GM23338 (cell line): ENCODE measurements around the gene OASL. TPM values are rescaled to one million over a fixed set of nuclear protein-coding genes. Genes with fewer than 3 reads are reported as not detected.
A peak's percentile ranks its signal among the peaks of the same experiment; 100 is the strongest.

Source experiments
- ATAC-seq: fragments of 200-7000 bp; cut with Tn5 transposase; 3 replicates; pipeline ENCODE4 v1.9.1; 2020
- DNase-seq: peaks from one replicate; pipeline ENCODE4 v3.0.0-alpha.2; 2015; ENCODE audit warnings: low spot score
- H2AFZ ChIP-seq: fragments of 200-600 bp; sonication (generic); 2 replicates; pipeline ENCODE4 v1.8.0; 2016; ENCODE audit warnings: antibody characterized with exemption, mild to moderate bottlenecking, moderate library complexity
- H3F3A ChIP-seq: fragments of 200-600 bp; sonication (generic); replicated peaks from 2 replicates; pipeline ENCODE4 v1.8.0; 2017; ENCODE audit warnings: antibody characterized with exemption, mixed run types, low read depth
- H3K27ac ChIP-seq: fragments of 200-600 bp; sonication (generic); 2 replicates; pipeline ENCODE4 v1.6.1; 2016; ENCODE audit warnings: low read depth
- H3K27me3 ChIP-seq: fragments of 200-600 bp; sonication (generic); 2 replicates; pipeline ENCODE4 v1.8.0; 2016; ENCODE audit warnings: mild to moderate bottlenecking, mixed run types, moderate library complexity; ENCODE audit not compliant: insufficient read depth
- H3K36me3 ChIP-seq: fragments of 200-600 bp; sonication (generic); 2 replicates; pipeline ENCODE4 v1.8.0; 2016; ENCODE audit warnings: mild to moderate bottlenecking; ENCODE audit not compliant: insufficient read depth
- H3K4me1 ChIP-seq: fragments of 200-600 bp; sonication (generic); 2 replicates; pipeline ENCODE4 v1.8.0; 2016; ENCODE audit warnings: mild to moderate bottlenecking, moderate library complexity; ENCODE audit not compliant: insufficient read depth
- H3K4me2 ChIP-seq: fragments of 200-600 bp; sonication (generic); 2 replicates; pipeline ENCODE4 v1.7.1; 2017; ENCODE audit warnings: mixed run types
- H3K4me3 ChIP-seq: fragments of 200-600 bp; sonication (generic); 2 replicates; pipeline ENCODE4 v1.6.1; 2016; ENCODE audit warnings: mixed run types
- H3K79me2 ChIP-seq: fragments of 200-600 bp; sonication (generic); replicated peaks from 2 replicates; pipeline ENCODE4 v1.8.0; 2017; ENCODE audit warnings: mild to moderate bottlenecking; ENCODE audit not compliant: insufficient read depth
- H3K9me2 ChIP-seq: fragments of 200-600 bp; sonication (generic); 2 replicates; pipeline ENCODE4 v1.8.0; 2017; ENCODE audit not compliant: insufficient read depth
- H4K20me1 ChIP-seq: fragments of 200-600 bp; sonication (generic); replicated peaks from 2 replicates; pipeline ENCODE4 v1.8.0; 2017; ENCODE audit warnings: mild to moderate bottlenecking; ENCODE audit not compliant: insufficient read depth
- H3K27ac Mint-ChIP-seq: 2 replicates; pipeline ENCODE4 v1.8.0; 2020; ENCODE audit warnings: inconsistent platforms, mild to moderate bottlenecking, moderate library complexity, mixed read lengths
- H3K27me3 Mint-ChIP-seq: 3 replicates; pipeline ENCODE4 v1.8.0; 2022; ENCODE audit warnings: low read depth, mild to moderate bottlenecking, moderate library complexity, mixed read lengths, inconsistent platforms; ENCODE audit not compliant: insufficient read depth, poor library complexity
- H3K36me3 Mint-ChIP-seq: 3 replicates; pipeline ENCODE4 v1.8.0; 2021; ENCODE audit warnings: low read depth, mild to moderate bottlenecking, inconsistent platforms, moderate library complexity, mixed read lengths
- H3K4me1 Mint-ChIP-seq: 3 replicates; pipeline ENCODE4 v1.8.0; 2020; ENCODE audit warnings: mild to moderate bottlenecking, inconsistent platforms, mixed read lengths
- H3K4me3 Mint-ChIP-seq: 3 replicates; pipeline ENCODE4 v1.8.0; 2021; ENCODE audit warnings: moderate library complexity, mild to moderate bottlenecking, inconsistent platforms, mixed read lengths
- H3K9me3 Mint-ChIP-seq: 3 replicates; pipeline ENCODE4 v1.8.0; 2020; ENCODE audit warnings: moderate library complexity, mild to moderate bottlenecking, inconsistent platforms, mixed read lengths
- CREB1 ChIP-seq: fragments of 250-450 bp; sonication (Bioruptor Pico); IDR thresholded peaks from 2 replicates; pipeline ENCODE4 v1.5.0; 2020; ENCODE audit warnings: low read depth, mild to moderate bottlenecking, moderate library complexity
- EZH2phosphoT487 ChIP-seq: fragments of 200-600 bp; sonication (generic); IDR thresholded peaks from one replicate; pipeline ENCODE4 v1.8.1; 2018; ENCODE audit warnings: antibody characterized with exemption; ENCODE audit not compliant: unreplicated experiment
- JUNB ChIP-seq: IDR thresholded peaks from one replicate; pipeline ENCODE4 v1.6.1; 2016; ENCODE audit warnings: antibody characterized with exemption; ENCODE audit not compliant: unreplicated experiment
- POLR2AphosphoS5 ChIP-seq: IDR thresholded peaks from 2 replicates; pipeline ENCODE4 v1.6.1; 2016; ENCODE audit warnings: antibody characterized with exemption, low read depth
- STAT1 ChIP-seq: IDR thresholded peaks from one replicate; pipeline ENCODE4 v1.6.1; 2016; ENCODE audit warnings: antibody characterized with exemption; ENCODE audit not compliant: unreplicated experiment
- ZNF114 ChIP-seq: fragments of 250-450 bp; sonication (Bioruptor Pico); IDR thresholded peaks from 2 replicates; pipeline ENCODE4 v1.5.0; 2020; ENCODE audit warnings: mild to moderate bottlenecking, moderate library complexity
- ZNF331 ChIP-seq: fragments of 250-450 bp; sonication (Bioruptor Pico); IDR thresholded peaks from 2 replicates; pipeline ENCODE4 v1.5.0; 2020; ENCODE audit warnings: low read depth, mild to moderate bottlenecking, moderate library complexity
- ZNF462 ChIP-seq: fragments of 250-450 bp; sonication (Bioruptor Pico); IDR thresholded peaks from 2 replicates; pipeline ENCODE4 v1.5.0; 2020; ENCODE audit warnings: mild to moderate bottlenecking, moderate library complexity
- polyA plus RNA-seq: library from polyadenylated mRNA; unstranded; fragments of >200 nt; fragmentation: Nextera tagmentation; extraction: Ambion mirVana; gene quantifications from 2 replicates; pipeline ENCODE4 v1.2.1, GENCODE V29; 2016
- total RNA-seq: library from RNA; depleted of rRNA; stranded (reverse); fragments of >200 nt; shearing (Covaris generic); gene quantifications from 2 replicates; pipeline ENCODE4 v1.2.3, GENCODE V29; 2014
- TF ChIP-seq, protein P1 (sequence below): IDR thresholded peaks from 2 replicates; pipeline ENCODE4 v1.6.1; 2016; ENCODE audit warnings: antibody characterized with exemption
- TF ChIP-seq, protein P2 (sequence below), 2 experiments: fragments of 200-600 bp in 1 of 2; sonication (generic) in 1 of 2; conservative IDR thresholded peaks; 2 replicates each; pipeline versions ENCODE4 v1.5.1 to v1.6.1; 2016 to 2017; ENCODE audit warnings: antibody characterized with exemption in 2 of 2, low read depth in 2 of 2, mild to moderate bottlenecking in 2 of 2, moderate library complexity in 1 of 2

Gene OASL
- total and polyA plus RNA-seq, 2 experiments from 2014 or later = not detected

DNA sequence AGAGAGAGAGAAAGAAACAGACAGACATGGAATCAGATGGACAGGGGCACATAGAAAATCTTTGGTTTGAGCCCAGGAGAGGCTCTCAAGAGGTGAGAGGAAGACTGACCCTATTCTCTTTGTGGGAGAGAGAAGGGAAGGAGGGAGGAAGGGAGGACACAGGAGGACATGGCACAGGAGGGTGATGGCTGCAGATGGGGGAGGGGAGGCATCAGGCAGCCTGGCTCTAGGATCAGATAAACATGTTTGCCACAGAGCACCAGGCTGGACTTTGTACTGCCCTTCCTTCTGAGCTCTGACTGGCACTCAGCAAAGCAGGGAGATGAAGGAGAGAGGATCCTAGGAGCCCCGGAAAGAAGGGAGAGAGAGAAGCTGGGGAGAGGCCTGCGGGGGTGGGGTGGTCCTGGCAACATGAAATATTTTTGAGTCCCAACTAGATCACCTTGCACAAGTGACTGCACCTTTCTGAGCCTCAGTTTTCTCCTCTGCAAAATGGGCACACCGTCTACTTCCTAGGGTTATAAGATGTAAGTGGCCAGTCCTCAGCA is 54.6 kb downstream of the OASL start (continued):
- TF ChIP-seq, protein P1, sequence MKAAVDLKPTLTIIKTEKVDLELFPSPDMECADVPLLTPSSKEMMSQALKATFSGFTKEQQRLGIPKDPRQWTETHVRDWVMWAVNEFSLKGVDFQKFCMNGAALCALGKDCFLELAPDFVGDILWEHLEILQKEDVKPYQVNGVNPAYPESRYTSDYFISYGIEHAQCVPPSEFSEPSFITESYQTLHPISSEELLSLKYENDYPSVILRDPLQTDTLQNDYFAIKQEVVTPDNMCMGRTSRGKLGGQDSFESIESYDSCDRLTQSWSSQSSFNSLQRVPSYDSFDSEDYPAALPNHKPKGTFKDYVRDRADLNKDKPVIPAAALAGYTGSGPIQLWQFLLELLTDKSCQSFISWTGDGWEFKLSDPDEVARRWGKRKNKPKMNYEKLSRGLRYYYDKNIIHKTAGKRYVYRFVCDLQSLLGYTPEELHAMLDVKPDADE = no peak
- TF ChIP-seq, protein P2, sequence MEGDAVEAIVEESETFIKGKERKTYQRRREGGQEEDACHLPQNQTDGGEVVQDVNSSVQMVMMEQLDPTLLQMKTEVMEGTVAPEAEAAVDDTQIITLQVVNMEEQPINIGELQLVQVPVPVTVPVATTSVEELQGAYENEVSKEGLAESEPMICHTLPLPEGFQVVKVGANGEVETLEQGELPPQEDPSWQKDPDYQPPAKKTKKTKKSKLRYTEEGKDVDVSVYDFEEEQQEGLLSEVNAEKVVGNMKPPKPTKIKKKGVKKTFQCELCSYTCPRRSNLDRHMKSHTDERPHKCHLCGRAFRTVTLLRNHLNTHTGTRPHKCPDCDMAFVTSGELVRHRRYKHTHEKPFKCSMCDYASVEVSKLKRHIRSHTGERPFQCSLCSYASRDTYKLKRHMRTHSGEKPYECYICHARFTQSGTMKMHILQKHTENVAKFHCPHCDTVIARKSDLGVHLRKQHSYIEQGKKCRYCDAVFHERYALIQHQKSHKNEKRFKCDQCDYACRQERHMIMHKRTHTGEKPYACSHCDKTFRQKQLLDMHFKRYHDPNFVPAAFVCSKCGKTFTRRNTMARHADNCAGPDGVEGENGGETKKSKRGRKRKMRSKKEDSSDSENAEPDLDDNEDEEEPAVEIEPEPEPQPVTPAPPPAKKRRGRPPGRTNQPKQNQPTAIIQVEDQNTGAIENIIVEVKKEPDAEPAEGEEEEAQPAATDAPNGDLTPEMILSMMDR (conservative IDR thresholded peaks at IDR 0.05; ENCODE audit: low read depth in 2 of 2) = no peak
- no peak for TF ChIP-seq CREB1 (CRISPR knock-in tag)
- no peak for TF ChIP-seq EZH2phosphoT487
- TF ChIP-seq JUNB = no peak
- TF ChIP-seq POLR2AphosphoS5 = no peak
- no peak for TF ChIP-seq ZNF114 (CRISPR knock-in tag)

GRCh38 chr12:120983759-120984158 is 55.3 kb downstream of the OASL start:
- TF ChIP-seq JUNB (no peak), ZNF331 (CRISPR knock-in tag) (no peak)
- TF ChIP-seq, protein P1 = no peak
- no peaks in the 10 kb centered on the region for H3K9me2 ChIP-seq
- peak overlapping the region; percentile 39; the same call in 1 of the 2 replicates for H2AFZ ChIP-seq
- no peaks in the 10 kb centered on the region for H3K79me2 ChIP-seq
- DNase-seq (no peak), ATAC-seq (no peak)
- no peaks in the 10 kb centered on the region for H3K36me3 ChIP-seq
- Mint-ChIP-seq H3K36me3 (no peaks in the 10 kb centered on the region; the same call in 2 of the 3 replicates), H3K4me3 (no peak overlapping the region), H3K9me3 (no peaks in the 10 kb centered on the region; the same call in 2 of the 3 replicates), H3K4me1 (peaks cover 19% of the 10 kb centered on the region), H3K27ac (peak overlapping the region; percentile 22; the same call in 1 of the 2 replicates), H3K27me3 (peaks cover 1% of the 10 kb centered on the region)
- no peak overlapping the region for H3K4me2 ChIP-seq
- no peaks in the 10 kb centered on the region for H4K20me1 ChIP-seq
- no peaks in the 10 kb centered on the region for H3F3A ChIP-seq
- H3K4me3 ChIP-seq = no peak overlapping the region
- no peaks in the 10 kb centered on the region for H3K27me3 ChIP-seq
- peaks cover 9% of the 10 kb centered on the region; the same call in 1 of the 2 replicates for H3K4me1 ChIP-seq
- no peak overlapping the region for H3K27ac ChIP-seq

- Mint-ChIP-seq H3K36me3 (no peaks in the 10 kb centered on the region; the same call in 2 of the 3 replicates), H3K27ac (no peak overlapping the region), H3K4me3 (no peak overlapping the region), H3K4me1 (peaks cover 19% of the 10 kb centered on the region), H3K9me3 (no peaks in the 10 kb centered on the region; the same call in 2 of the 3 replicates), H3K27me3 (peaks cover 2% of the 10 kb centered on the region)
- no peak for ATAC-seq
- no peak overlapping the region for H3K4me3 ChIP-seq
- no peak overlapping the region for H3K4me2 ChIP-seq
- no peaks in the 10 kb centered on the region for H3F3A ChIP-seq
- H3K79me2 ChIP-seq = no peaks in the 10 kb centered on the region
- H4K20me1 ChIP-seq = no peaks in the 10 kb centered on the region
- no peaks in the 10 kb centered on the region for H3K27me3 ChIP-seq
- no peaks in the 10 kb centered on the region for H3K9me2 ChIP-seq
- no peak for DNase-seq
- no peaks in the 10 kb centered on the region for H3K36me3 ChIP-seq
- peaks cover 9% of the 10 kb centered on the region; the same call in 1 of the 2 replicates for H3K4me1 ChIP-seq
- no peak overlapping the region for H2AFZ ChIP-seq
- H3K27ac ChIP-seq = no peak overlapping the region
- no peak for TF ChIP-seq ZNF462 (CRISPR knock-in tag)
- TF ChIP-seq STAT1 = no peak
Observed at GRCh38 chr12:120982659-120983058, 56.4 kb downstream of the OASL start.
